Measurements from ENCODE around the gene TRIM25.

Gene TRIM25

GRCh38 chr17:56949595-56949994 lies 35.7 kb upstream of the TRIM25 start:
- Histone ChIP-seq H3K9me3 (replicated peaks in 1 of 2; ENCODE audit: control insufficient read depth in 2 of 2, insufficient read depth in 1 of 2, low read depth in 1 of 2, low read length in 2 of 2) (peaks cover 0 to 2% of the 10 kb centered on the region in 2 donors), H3K27me3 (ENCODE audit: control insufficient read depth in 3 of 3, insufficient read depth in 3 of 3, low read depth in 1 of 3, low read length in 3 of 3) (no peaks in the 10 kb centered on the region), H3K36me3 (replicated peaks in 1 of 2; ENCODE audit: control insufficient read depth in 2 of 2, insufficient read depth in 2 of 2, low read length in 2 of 2) (peaks cover 10 to 83% of the 10 kb centered on the region in 2 donors), H3K4me2 (ENCODE audit: insufficient read depth, low read length, poor library complexity, severe bottlenecking) (no peak overlapping the region), H2BK15ac (ENCODE audit: low read length) (no peak overlapping the region), H3K4ac (ENCODE audit: low read length) (no peak overlapping the region), H3K14ac (ENCODE audit: low read length) (no peak overlapping the region), H3K18ac (ENCODE audit: low read length) (no peak overlapping the region), H2AK5ac (ENCODE audit: low read depth, low read length) (no peak overlapping the region), H2AFZ (ENCODE audit: low read length) (no peak overlapping the region), H3K4me3 (ENCODE audit: low read length in 2 of 2) (no peak overlapping the region), H4K91ac (ENCODE audit: low read depth, low read length, poor library complexity) (no peak overlapping the region), H2BK120ac (ENCODE audit: low read depth, low read length) (no peak overlapping the region), H2BK5ac (ENCODE audit: low read length) (no peak overlapping the region), H2BK12ac (ENCODE audit: low read length) (no peak overlapping the region), H3K4me1 (ENCODE audit: control insufficient read depth in 2 of 2, insufficient read depth in 1 of 2, low read depth in 1 of 2, low read length in 2 of 2) (no peaks in the 10 kb centered on the region), H3K23ac (ENCODE audit: low read depth, low read length, poor library complexity) (no peak overlapping the region), H3K27ac (replicated peaks; ENCODE audit: low read length) (no peak overlapping the region), H3K9ac (ENCODE audit: low read depth, low read length, poor library complexity) (no peak overlapping the region), H3K79me1 (ENCODE audit: low read depth, low read length) (no peaks in the 10 kb centered on the region), H4K8ac (ENCODE audit: low read depth, low read length) (no peak overlapping the region)
- no peak for DNase-seq (ENCODE audit: low spot score)
- no CpG with 5 or more reads among the region's 3 CpGs for WGBS, 2 donors (ENCODE audit: extremely low coverage in 2 of 2, insufficient read length in 2 of 2, insufficient replicate concordance in 1 of 2)

DNA sequence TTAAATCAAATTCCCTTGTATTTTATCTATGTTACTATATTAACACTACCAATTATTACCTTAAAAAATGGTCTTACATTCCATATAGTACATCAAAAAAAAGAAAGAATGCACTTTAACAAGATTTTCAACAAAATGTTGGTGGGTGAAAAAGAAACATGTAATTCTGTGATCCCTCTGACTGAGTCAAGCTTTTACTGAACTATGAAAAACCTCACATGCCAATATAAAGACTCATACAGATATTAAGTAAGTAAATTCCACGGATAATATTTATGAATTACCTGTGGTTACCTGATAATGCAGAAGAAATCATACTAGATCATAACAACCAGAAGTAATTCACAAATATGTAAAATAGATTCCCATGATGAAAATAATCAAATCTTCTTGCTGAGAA lies 34.6 kb upstream of the TRIM25 start:
- H3K18ac ChIP-seq (ENCODE audit: low read length): no peak overlapping the region
- peaks cover 14 to 86% of the 10 kb centered on the region in 2 donors for H3K36me3 ChIP-seq (replicated peaks in 1 of 2; ENCODE audit: control insufficient read depth in 2 of 2, insufficient read depth in 2 of 2, low read length in 2 of 2)
- H2BK120ac ChIP-seq (ENCODE audit: low read depth, low read length): no peak overlapping the region
- no peak overlapping the region for H2BK12ac ChIP-seq (ENCODE audit: low read length)
- H3K9me3 ChIP-seq (replicated peaks in 1 of 2; ENCODE audit: control insufficient read depth in 2 of 2, insufficient read depth in 1 of 2, low read depth in 1 of 2, low read length in 2 of 2): peaks cover 0 to 2% of the 10 kb centered on the region in 2 donors
- no peak overlapping the region for H4K91ac ChIP-seq (ENCODE audit: low read depth, low read length, poor library complexity)
- no peak overlapping the region for H2BK5ac ChIP-seq (ENCODE audit: low read length)
- no peaks in the 10 kb centered on the region for H3K27me3 ChIP-seq (ENCODE audit: control insufficient read depth in 3 of 3, insufficient read depth in 3 of 3, low read depth in 1 of 3, low read length in 3 of 3)
- no peak overlapping the region for H3K23ac ChIP-seq (ENCODE audit: low read depth, low read length, poor library complexity)
- no peak overlapping the region for H2BK15ac ChIP-seq (ENCODE audit: low read length)
- no peak overlapping the region for H3K9ac ChIP-seq (ENCODE audit: low read depth, low read length, poor library complexity)
- no peak overlapping the region for H2AFZ ChIP-seq (ENCODE audit: low read length)
- H3K79me1 ChIP-seq (ENCODE audit: low read depth, low read length): no peaks in the 10 kb centered on the region
- no CpG with 5 or more reads among the region's 1 CpG for WGBS, 2 donors (ENCODE audit: extremely low coverage in 2 of 2, insufficient read length in 2 of 2, insufficient replicate concordance in 1 of 2)
- H4K8ac ChIP-seq (ENCODE audit: low read depth, low read length): no peak overlapping the region
- H3K4me2 ChIP-seq (ENCODE audit: insufficient read depth, low read length, poor library complexity, severe bottlenecking): no peak overlapping the region
- no peak overlapping the region for H3K27ac ChIP-seq (replicated peaks; ENCODE audit: low read length)
- H3K4me1 ChIP-seq (ENCODE audit: control insufficient read depth in 2 of 2, insufficient read depth in 1 of 2, low read depth in 1 of 2, low read length in 2 of 2): no peaks in the 10 kb centered on the region
- no peak for DNase-seq (ENCODE audit: low spot score)
- H3K4ac ChIP-seq (ENCODE audit: low read length): no peak overlapping the region
- no peak overlapping the region for H3K4me3 ChIP-seq (ENCODE audit: low read length in 2 of 2)
- H3K14ac ChIP-seq (ENCODE audit: low read length): no peak overlapping the region
- no peak overlapping the region for H2AK5ac ChIP-seq (ENCODE audit: low read depth, low read length)

DNA sequence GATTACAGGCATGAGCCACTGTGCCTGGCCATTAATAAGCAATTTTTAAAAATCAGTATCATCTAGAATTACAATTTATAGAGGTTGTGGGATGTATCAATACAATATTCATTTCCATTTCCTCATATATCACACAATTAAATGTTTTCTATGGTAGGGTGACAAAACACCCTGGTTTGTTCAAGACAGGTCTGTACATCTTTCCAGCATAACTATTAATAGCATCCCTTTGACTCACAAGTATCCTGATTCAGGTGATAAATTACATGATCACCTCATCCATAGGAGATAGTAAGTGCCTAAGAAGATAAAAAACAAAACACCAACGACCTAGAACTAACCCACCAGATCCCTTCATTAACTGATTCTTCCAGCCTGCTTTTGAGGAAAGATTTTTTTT lies 33.9 kb upstream of the TRIM25 start:
- H3K79me1 ChIP-seq (ENCODE audit: low read depth, low read length): no peaks in the 10 kb centered on the region
- H3K4me2 ChIP-seq (ENCODE audit: insufficient read depth, low read length, poor library complexity, severe bottlenecking): no peak overlapping the region
- H3K4ac ChIP-seq (ENCODE audit: low read length): no peak overlapping the region
- no peak overlapping the region for H2BK15ac ChIP-seq (ENCODE audit: low read length)
- no peak overlapping the region for H3K14ac ChIP-seq (ENCODE audit: low read length)
- no peak overlapping the region for H3K23ac ChIP-seq (ENCODE audit: low read depth, low read length, poor library complexity)
- no peaks in the 10 kb centered on the region for H3K9me3 ChIP-seq (replicated peaks in 1 of 2; ENCODE audit: control insufficient read depth in 2 of 2, insufficient read depth in 1 of 2, low read depth in 1 of 2, low read length in 2 of 2)
- H3K9ac ChIP-seq (ENCODE audit: low read depth, low read length, poor library complexity): no peak overlapping the region
- no peak for DNase-seq (ENCODE audit: low spot score)
- no peak overlapping the region for H2AFZ ChIP-seq (ENCODE audit: low read length)
- no peak overlapping the region for H3K27ac ChIP-seq (replicated peaks; ENCODE audit: low read length)
- H4K8ac ChIP-seq (ENCODE audit: low read depth, low read length): no peak overlapping the region
- no peaks in the 10 kb centered on the region for H3K4me1 ChIP-seq (ENCODE audit: control insufficient read depth in 2 of 2, insufficient read depth in 1 of 2, low read depth in 1 of 2, low read length in 2 of 2)
- WGBS, 2 donors (ENCODE audit: extremely low coverage in 2 of 2, insufficient read length in 2 of 2, insufficient replicate concordance in 1 of 2): no CpG with 5 or more reads among the region's 1 CpG
- no peaks in the 10 kb centered on the region for H3K27me3 ChIP-seq (ENCODE audit: control insufficient read depth in 3 of 3, insufficient read depth in 3 of 3, low read depth in 1 of 3, low read length in 3 of 3)
- H3K18ac ChIP-seq (ENCODE audit: low read length): no peak overlapping the region
- H3K36me3 ChIP-seq (replicated peaks in 1 of 2; ENCODE audit: control insufficient read depth in 2 of 2, insufficient read depth in 2 of 2, low read length in 2 of 2): peaks cover 16 to 89% of the 10 kb centered on the region in 2 donors
- no peak overlapping the region for H2AK5ac ChIP-seq (ENCODE audit: low read depth, low read length)
- no peak overlapping the region for H2BK12ac ChIP-seq (ENCODE audit: low read length)
- no peak overlapping the region for H3K4me3 ChIP-seq (ENCODE audit: low read length in 2 of 2)
- H2BK120ac ChIP-seq (ENCODE audit: low read depth, low read length): no peak overlapping the region
- H2BK5ac ChIP-seq (ENCODE audit: low read length): no peak overlapping the region
- H4K91ac ChIP-seq (ENCODE audit: low read depth, low read length, poor library complexity): no peak overlapping the region

- no CpG with 5 or more reads among the region's 3 CpGs for WGBS, 2 donors (ENCODE audit: extremely low coverage in 2 of 2, insufficient read length in 2 of 2, insufficient replicate concordance in 1 of 2)
- Histone ChIP-seq H3K27ac (replicated peaks; ENCODE audit: low read length) (no peak overlapping the region), H3K4ac (ENCODE audit: low read length) (no peak overlapping the region), H3K9me3 (replicated peaks in 1 of 2; ENCODE audit: control insufficient read depth in 2 of 2, insufficient read depth in 1 of 2, low read depth in 1 of 2, low read length in 2 of 2) (no peaks in the 10 kb centered on the region), H2AK5ac (ENCODE audit: low read depth, low read length) (no peak overlapping the region), H3K14ac (ENCODE audit: low read length) (no peak overlapping the region), H3K36me3 (replicated peaks in 1 of 2; ENCODE audit: control insufficient read depth in 2 of 2, insufficient read depth in 2 of 2, low read length in 2 of 2) (peaks cover 18 to 94% of the 10 kb centered on the region in 2 donors), H2AFZ (ENCODE audit: low read length) (no peak overlapping the region), H3K4me2 (ENCODE audit: insufficient read depth, low read length, poor library complexity, severe bottlenecking) (no peak overlapping the region), H2BK15ac (ENCODE audit: low read length) (no peak overlapping the region), H3K79me1 (ENCODE audit: low read depth, low read length) (no peaks in the 10 kb centered on the region), H3K23ac (ENCODE audit: low read depth, low read length, poor library complexity) (no peak overlapping the region), H2BK120ac (ENCODE audit: low read depth, low read length) (no peak overlapping the region), H2BK12ac (ENCODE audit: low read length) (no peak overlapping the region), H4K91ac (ENCODE audit: low read depth, low read length, poor library complexity) (no peak overlapping the region), H2BK5ac (ENCODE audit: low read length) (no peak overlapping the region), H3K4me3 (ENCODE audit: low read length in 2 of 2) (no peak overlapping the region), H4K8ac (ENCODE audit: low read depth, low read length) (no peak overlapping the region), H3K27me3 (ENCODE audit: control insufficient read depth in 3 of 3, insufficient read depth in 3 of 3, low read depth in 1 of 3, low read length in 3 of 3) (no peaks in the 10 kb centered on the region), H3K4me1 (ENCODE audit: control insufficient read depth in 2 of 2, insufficient read depth in 1 of 2, low read depth in 1 of 2, low read length in 2 of 2) (no peaks in the 10 kb centered on the region), H3K9ac (ENCODE audit: low read depth, low read length, poor library complexity) (no peak overlapping the region), H3K18ac (ENCODE audit: low read length) (no peak overlapping the region)
- no peak for DNase-seq (ENCODE audit: low spot score)
Observed at GRCh38 chr17:56945938-56946505, 32.2 kb upstream of the TRIM25 start.
